IgD-negative memory B cell (primary cell): ENCODE measurements around the gene SPIRE2. TPM values are rescaled to one million over a fixed set of nuclear protein-coding genes. Genes with fewer than 3 reads are reported as not detected.

Experiments used
- H3K27ac Mint-ChIP-seq, 3 donors: one replicate each; pipeline ENCODE4 v1.8.0; 2020 to 2022; ENCODE audit warnings: mild to moderate bottlenecking in 3 of 3, mixed read lengths in 3 of 3, moderate library complexity in 1 of 3
- H3K27me3 Mint-ChIP-seq: one replicate; pipeline ENCODE4 v1.8.0; 2021; ENCODE audit warnings: mixed read lengths
- H3K36me3 Mint-ChIP-seq: one replicate; pipeline ENCODE4 v1.8.0; 2020; ENCODE audit warnings: mild to moderate bottlenecking, mixed read lengths
- H3K4me1 Mint-ChIP-seq, 3 donors: one replicate each; pipeline ENCODE4 v1.8.0; 2020 to 2022; ENCODE audit warnings: mixed read lengths in 3 of 3, mild to moderate bottlenecking in 1 of 3
- H3K4me3 Mint-ChIP-seq, 4 donors: one replicate each; pipeline ENCODE4 v1.8.0; 2020 to 2022; ENCODE audit warnings: mild to moderate bottlenecking in 4 of 4, mixed read lengths in 4 of 4, moderate library complexity in 3 of 4
- H3K9me3 Mint-ChIP-seq, 3 donors: one replicate each; pipeline ENCODE4 v1.8.0; 2020 to 2021; ENCODE audit warnings: mixed read lengths in 3 of 3, mild to moderate bottlenecking in 1 of 3
- polyA plus RNA-seq: library from polyadenylated mRNA; unstranded; fragments of 300-500 nt; fragmentation: Illumina TruSeq; gene quantifications from one replicate; pipeline ENCODE4 v1.2.3, GENCODE V29; 2021

The SPIRE2 gene
- polyA plus RNA-seq, 1 donor from 2014 or later, result 0.19 TPM

GRCh38 chr16:89903908-89904515 lies 75.7 kb downstream of the SPIRE2 start:
- Mint-ChIP-seq H3K27me3 (no peaks in the 10 kb centered on the region), H3K9me3 (no peaks in the 10 kb centered on the region), H3K27ac (no peak overlapping the region), H3K4me1 (no peaks in the 10 kb centered on the region), H3K36me3 (peaks cover 2% of the 10 kb centered on the region), H3K4me3 (no peak overlapping the region)

DNA sequence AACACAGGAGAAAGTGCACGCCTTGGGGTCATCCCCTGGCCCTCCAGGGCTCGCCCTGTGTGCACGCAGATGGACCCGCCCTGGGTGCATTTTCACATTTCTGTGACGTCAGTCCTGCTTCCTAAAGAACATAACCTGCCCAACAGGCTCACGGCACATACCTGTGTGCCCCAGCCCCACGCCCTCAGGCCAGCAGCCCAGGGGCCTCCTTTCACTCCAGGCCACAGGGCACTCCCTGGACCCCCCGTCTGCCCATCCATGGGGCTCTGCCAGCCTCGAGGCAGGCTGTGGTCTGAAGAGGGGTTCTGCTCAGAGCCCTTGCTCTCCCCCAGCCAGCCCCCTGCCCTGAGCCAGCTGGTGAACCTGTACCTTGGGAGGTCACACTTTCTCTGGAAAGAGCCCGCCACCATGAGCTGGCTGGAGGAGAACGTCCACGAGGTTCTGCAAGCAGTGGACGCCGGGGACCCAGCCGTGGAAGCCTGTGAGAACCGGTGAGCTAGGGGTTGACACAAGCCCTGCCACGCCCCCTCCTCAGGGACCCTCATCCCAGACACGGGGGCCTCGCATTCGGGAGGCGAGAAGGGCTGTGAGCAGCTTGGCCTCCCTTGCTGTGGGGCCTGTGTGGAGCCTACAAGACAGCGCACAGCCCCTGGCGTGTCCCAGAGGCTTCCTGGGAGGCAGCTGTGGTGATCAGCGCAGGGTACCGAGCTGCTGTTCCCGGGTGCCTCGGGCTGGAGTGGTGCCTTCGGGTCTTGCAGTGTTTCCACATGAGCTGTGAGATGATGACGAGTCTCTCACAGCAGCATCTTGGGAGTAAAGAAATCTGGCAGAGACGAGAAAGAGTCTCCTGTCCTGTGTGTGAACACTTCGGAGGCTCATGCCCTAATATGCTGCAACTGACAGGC lies 76.6 kb downstream of the SPIRE2 start:
- Mint-ChIP-seq H3K4me3 (no peak overlapping the region), H3K27me3 (no peaks in the 10 kb centered on the region), H3K9me3 (no peaks in the 10 kb centered on the region), H3K36me3 (no peaks in the 10 kb centered on the region), H3K4me1 (peaks cover 0 to 2% (median 0%) of the 10 kb centered on the region in 3 donors), H3K27ac (no peak overlapping the region)

DNA sequence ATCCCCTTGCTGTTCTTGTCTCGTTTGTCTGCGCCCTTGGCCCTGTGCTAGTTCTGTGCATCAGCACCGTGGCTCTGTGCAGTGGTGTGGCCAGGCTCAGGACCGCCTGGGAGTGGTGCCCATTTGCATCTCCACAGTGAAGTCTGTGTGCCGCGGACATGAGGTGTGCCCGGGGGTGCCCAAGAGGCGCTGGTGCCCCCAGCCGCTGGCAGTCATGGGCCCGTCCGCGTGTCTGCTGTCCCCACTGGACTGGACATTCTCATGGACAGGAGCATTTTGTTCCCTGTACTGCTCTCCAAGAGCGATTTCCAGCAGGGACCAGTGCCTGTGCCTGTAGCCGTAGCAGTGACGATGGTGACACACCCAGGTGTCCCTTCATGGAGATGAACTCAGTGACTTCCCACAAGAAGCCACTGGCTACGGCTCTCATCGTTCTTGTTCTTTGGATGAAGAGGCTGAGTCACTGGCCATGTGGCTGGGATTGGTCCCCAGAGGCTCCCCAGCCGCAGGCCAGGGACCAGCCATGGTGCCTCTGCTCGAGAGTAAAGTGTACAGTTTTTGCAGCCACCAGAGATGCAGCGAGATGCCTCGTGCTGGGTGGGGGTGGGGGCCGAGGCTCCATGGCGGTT lies 77.3 kb downstream of the SPIRE2 start:
- Mint-ChIP-seq H3K27me3 (no peaks in the 10 kb centered on the region), H3K27ac (peak overlapping the region in 1 of 3 donors; percentile 62)

DNA sequence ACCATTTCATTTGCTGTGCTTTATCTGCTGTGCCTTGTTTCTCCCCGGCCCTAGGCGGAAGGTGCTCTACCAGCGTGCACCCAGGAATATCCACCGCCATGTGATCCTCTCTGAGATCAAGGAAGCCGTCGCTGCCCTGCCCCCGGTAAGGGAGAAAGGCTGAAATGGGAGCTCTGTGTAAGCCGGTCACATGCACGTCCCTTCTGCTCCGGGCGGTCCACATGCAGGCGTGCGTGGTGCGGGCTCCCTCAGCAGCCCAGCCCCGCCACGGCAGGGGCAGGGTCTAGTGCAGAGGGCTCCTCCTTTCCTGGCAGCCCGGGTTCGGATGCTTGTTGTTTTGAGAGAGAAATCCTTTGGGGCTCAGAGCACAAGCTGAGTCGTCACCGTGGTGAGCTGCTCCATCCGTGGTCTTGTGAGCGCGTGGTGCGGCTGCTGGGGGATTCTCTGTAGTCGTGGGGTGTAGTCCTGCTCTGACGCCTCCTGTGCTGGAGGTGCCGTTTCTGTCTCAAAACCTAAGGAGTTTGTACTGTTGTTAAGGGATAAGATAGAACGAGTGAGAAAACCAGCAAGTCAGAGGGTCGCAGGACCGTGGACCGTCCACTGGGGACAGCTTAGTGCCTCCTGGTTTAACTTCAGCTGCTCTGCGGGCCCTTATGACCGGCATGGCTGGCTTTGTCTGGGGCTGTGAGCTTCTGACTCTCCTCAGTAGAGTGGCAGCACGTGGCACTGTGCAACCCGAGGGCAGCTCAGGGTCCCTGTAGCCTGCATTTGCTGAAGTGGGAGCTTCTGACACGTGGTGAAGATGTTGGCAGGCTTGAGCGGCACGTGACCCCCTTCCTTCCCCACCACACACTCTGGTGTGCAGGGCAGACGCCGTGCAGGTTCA lies 78.1 kb downstream of the SPIRE2 start:
- Mint-ChIP-seq H3K27ac (peak overlapping the region in 2 of 3 donors; percentile 62 to 84), H3K4me3 (no peak overlapping the region), H3K36me3 (peaks cover 2% of the 10 kb centered on the region), H3K4me1 (peaks cover 0 to 4% (median 0%) of the 10 kb centered on the region in 3 donors), H3K9me3 (no peaks in the 10 kb centered on the region), H3K27me3 (no peaks in the 10 kb centered on the region)

More for the DNA sequence above, 77.3 kb downstream of the SPIRE2 start:
- H3K4me3 Mint-ChIP-seq, result no peak overlapping the region
- no peaks in the 10 kb centered on the region for H3K9me3 Mint-ChIP-seq
- H3K4me1 Mint-ChIP-seq, result peaks cover 0 to 4% (median 0%) of the 10 kb centered on the region in 3 donors
- no peaks in the 10 kb centered on the region for H3K36me3 Mint-ChIP-seq

DNA sequence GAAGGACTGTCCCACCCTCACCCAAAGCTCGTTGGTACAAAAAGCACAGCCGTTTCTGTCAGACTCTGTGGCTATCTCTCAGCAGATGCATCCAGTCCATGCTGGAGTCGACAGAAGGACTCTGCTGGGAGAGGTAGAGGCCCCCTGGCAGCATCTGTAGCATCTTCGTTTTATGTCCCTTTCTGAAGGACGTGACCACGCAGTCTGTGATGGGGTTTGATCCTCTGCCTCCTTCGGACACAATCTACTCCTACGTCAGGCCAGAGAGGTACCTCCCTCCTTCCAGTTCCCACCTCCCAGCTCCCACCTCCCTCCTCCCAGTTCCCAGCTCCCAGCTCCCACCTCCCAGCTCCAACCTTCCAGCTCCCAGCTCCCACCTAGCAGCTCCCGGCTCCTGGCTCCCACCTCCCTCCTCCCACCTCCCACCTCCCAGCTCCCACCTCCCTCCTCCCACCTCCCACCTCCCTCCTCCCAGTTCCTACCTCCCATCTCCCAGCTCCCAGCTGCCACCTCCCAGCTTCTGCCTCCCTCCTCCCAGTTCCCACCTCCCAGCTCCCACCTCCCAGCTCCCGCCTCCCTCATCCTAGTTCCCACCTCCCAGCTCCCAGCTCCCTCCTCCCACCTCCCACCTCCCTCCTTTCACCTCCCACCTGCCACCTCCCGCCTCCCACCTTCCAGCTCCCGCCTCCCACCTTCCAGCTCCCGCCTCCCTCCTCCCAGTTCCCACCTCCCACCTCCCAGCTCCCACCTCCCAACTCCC lies 79.0 kb downstream of the SPIRE2 start:
- H3K27ac Mint-ChIP-seq, result no peak overlapping the region
- no peaks in the 10 kb centered on the region for H3K27me3 Mint-ChIP-seq
- H3K36me3 Mint-ChIP-seq, result peaks cover 2% of the 10 kb centered on the region
- H3K4me3 Mint-ChIP-seq, result no peak overlapping the region
- H3K4me1 Mint-ChIP-seq, result peaks cover 0 to 4% (median 0%) of the 10 kb centered on the region in 3 donors
- H3K9me3 Mint-ChIP-seq, result no peaks in the 10 kb centered on the region

DNA sequence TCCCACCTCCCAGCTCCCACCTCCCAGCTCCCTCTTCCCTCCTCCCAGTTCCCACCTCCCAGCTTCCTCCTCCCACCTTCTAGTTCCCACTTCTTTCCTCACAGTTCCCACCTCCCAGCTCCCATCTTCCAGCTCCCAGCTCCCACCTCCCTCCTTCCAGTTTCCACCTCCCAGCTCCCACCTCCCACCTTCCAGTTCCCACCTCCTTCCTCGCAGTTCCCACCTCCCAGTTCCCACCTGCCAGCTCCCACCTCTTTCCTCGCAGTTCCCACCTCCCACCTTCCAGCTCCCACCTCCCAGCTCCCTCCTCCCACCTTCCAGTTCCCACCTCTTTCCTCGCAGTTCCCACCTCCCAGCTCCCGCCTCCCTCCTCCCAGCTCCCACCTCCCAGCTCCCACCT lies 80.0 kb downstream of the SPIRE2 start:
- H3K36me3 Mint-ChIP-seq, result peaks cover 2% of the 10 kb centered on the region
- no peak overlapping the region for H3K4me3 Mint-ChIP-seq
- no peak overlapping the region for H3K27ac Mint-ChIP-seq
- no peaks in the 10 kb centered on the region for H3K27me3 Mint-ChIP-seq
- H3K4me1 Mint-ChIP-seq, result peaks cover 0 to 4% (median 0%) of the 10 kb centered on the region in 3 donors
- H3K9me3 Mint-ChIP-seq, result no peaks in the 10 kb centered on the region

DNA sequence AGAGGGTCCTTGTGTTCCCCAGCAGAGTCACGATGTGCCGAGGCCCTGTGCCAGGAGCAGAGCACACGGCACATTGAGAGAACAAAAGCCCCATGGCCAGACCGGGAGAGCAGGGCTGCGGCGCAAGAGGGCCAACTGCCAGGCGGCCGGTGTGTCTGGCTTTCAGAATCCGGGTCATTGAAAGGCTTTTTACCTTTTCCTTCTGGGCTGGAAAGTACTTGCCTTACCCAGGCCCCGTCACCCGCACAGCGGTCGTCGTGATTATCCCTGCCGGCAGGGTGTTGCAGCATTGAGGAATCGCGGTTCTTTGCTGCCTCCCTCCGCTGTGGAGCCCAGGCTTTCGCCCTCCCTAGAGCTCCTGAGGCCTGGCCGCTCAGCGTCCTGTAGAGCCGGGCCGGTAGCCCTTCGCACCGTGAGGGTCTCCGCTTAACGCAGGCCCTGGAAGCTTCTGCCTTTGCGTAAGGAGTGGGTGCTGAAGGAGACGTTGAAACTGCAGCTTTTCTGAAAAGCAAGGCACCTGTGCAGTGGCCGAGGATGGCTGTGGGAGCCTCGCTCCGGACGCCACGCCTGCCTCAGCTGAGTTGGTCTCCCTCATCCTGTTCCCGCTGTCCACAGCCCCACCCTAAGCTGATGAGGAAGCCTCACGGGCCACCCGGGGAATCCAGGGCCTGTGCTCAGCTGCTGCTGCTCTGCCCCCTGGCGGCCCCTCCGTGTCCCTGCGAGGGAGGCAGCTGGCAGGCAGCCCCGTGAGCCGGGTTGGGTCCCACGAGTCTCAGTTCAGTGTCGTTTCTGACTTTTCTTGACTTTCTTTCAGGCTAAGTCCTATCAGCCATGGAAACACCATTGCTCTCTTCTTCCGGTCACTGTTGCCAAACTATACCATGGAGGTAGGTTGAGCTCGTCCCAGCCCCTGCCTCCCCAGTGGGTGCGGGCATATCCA lies 81.8 kb downstream of the SPIRE2 start:
- peaks cover 2% of the 10 kb centered on the region for H3K36me3 Mint-ChIP-seq
- H3K4me3 Mint-ChIP-seq, result peak overlapping the region in 1 of 4 donors; percentile 58
- H3K27ac Mint-ChIP-seq, result peak overlapping the region; percentile 28 to 89 (median 76)

DNA sequence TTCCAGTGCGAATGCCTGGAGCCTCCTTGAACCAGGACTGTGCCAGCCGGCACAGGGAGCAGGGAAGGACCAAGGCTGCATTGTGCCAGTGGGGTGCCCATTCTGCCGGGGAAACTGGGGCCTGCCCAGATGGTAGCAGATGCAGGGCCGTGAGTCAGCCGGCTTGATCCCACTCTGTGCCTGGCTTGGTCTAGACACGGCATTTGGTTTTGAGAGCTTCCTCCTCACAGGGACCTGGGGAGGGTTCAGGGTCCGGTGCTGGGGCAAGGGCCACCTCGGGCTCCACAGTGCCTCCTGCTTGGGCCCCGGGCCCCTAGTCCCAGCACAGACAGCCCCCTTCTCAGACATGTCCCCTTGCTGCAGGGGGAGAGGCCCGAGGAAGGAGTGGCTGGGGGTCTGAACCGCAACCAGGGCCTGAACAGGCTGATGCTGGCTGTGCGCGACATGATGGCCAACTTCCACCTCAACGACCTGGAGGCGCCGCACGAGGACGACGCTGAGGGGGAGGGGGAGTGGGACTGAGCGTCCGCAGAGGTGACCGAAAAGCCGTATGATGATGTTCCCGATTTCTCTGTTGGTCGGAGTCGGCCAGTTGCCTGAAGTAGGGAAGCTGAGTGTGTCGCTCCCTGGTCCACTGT lies 82.6 kb downstream of the SPIRE2 start:
- H3K4me1 Mint-ChIP-seq, result peaks cover 0 to 4% (median 0%) of the 10 kb centered on the region in 3 donors
- H3K36me3 Mint-ChIP-seq, result peaks cover 2% of the 10 kb centered on the region
- peak overlapping the region in 1 of 4 donors; percentile 58 for H3K4me3 Mint-ChIP-seq
- H3K9me3 Mint-ChIP-seq, result no peaks in the 10 kb centered on the region
- peak overlapping the region in 2 of 3 donors; percentile 28 to 31 for H3K27ac Mint-ChIP-seq
- H3K27me3 Mint-ChIP-seq, result no peaks in the 10 kb centered on the region

More for the DNA sequence above, 81.8 kb downstream of the SPIRE2 start:
- H3K9me3 Mint-ChIP-seq, result no peaks in the 10 kb centered on the region
- no peaks in the 10 kb centered on the region for H3K27me3 Mint-ChIP-seq
- H3K4me1 Mint-ChIP-seq, result peaks cover 0 to 4% (median 0%) of the 10 kb centered on the region in 3 donors

- Mint-ChIP-seq H3K27ac (no peak overlapping the region), H3K36me3 (peaks cover 2% of the 10 kb centered on the region), H3K4me1 (peaks cover 0 to 4% (median 0%) of the 10 kb centered on the region in 3 donors), H3K4me3 (no peak overlapping the region), H3K9me3 (no peaks in the 10 kb centered on the region), H3K27me3 (no peaks in the 10 kb centered on the region)
Observed at GRCh38 chr16:89911375-89911774, 83.1 kb downstream of the SPIRE2 start.

GRCh38 chr16:89912143-89912542 lies 83.9 kb downstream of the SPIRE2 start:
- Mint-ChIP-seq H3K36me3 (peaks cover 4% of the 10 kb centered on the region), H3K4me1 (peaks cover 0 to 4% (median 0%) of the 10 kb centered on the region in 3 donors), H3K4me3 (peak overlapping the region in 2 of 4 donors; percentile 8 to 45), H3K9me3 (no peaks in the 10 kb centered on the region), H3K27ac (no peak overlapping the region), H3K27me3 (no peaks in the 10 kb centered on the region)

DNA sequence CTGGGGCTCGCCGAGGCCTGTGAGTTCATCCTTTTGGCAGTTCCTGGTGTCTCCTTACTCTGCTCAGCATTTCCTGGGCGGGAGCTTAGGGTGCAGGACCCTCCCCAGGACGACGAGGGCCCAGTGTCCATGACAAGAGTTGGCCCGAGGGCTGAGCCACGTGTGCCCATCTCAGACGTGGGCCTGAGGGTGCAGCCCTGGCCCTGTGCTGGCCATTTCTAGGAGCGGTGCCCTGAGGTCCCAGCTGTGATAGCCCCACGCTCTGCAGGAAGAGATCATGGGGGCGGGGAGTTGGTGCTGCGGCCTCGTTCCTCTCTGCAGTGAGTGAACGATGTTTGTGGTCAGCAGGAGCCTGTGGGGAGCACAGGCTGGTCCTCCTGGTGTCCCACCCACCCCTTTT lies 84.4 kb downstream of the SPIRE2 start:
- no peaks in the 10 kb centered on the region for H3K27me3 Mint-ChIP-seq
- H3K9me3 Mint-ChIP-seq, result no peaks in the 10 kb centered on the region
- H3K4me3 Mint-ChIP-seq, result no peak overlapping the region
- peak overlapping the region in 1 of 3 donors; percentile 80 for H3K27ac Mint-ChIP-seq
- H3K36me3 Mint-ChIP-seq, result peaks cover 4% of the 10 kb centered on the region
- H3K4me1 Mint-ChIP-seq, result peaks cover 0 to 6% (median 0%) of the 10 kb centered on the region in 3 donors
